ENCODE data around the gene TNFRSF19. TPM values are rescaled to one million over a fixed set of nuclear protein-coding genes. Genes with fewer than 3 reads are reported as not detected.

The TNFRSF19 gene
- total RNA-seq, 1 experiment from 2014 or later = 0.06 TPM

DNA sequence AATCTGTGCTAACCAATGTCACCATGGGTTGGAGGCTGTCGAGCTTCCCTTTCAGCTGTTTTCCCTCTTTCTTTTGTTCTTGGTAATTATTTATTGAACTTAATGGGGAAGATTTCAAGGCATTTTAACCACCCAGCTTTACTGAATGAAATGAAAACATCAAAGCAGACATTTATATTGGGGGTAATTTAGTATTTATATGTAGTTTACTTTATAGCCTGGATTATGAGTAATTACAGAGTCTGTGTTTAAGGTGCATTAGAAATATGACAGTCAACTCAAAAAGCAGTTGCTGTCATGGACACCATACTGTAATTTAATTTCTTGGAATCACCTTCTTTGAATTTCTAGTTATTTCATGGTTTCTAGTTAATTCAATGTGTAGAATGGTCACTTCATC is 42.0 kb downstream of the TNFRSF19 start:
- ChIA-PET CTCF (no interaction called here), POLR2A (ENCODE audit: low non-redundant PET) (no interaction called here)
- Histone ChIP-seq H3K27ac (ENCODE audit: low read depth, low read length, poor library complexity, severe bottlenecking) (no peak overlapping the region), H3K36me3 (ENCODE audit: insufficient read depth, low read length, poor library complexity, severe bottlenecking) (no peaks in the 10 kb centered on the region), H3K27me3 (replicated peaks; ENCODE audit: insufficient read depth, low read depth, low read length, poor library complexity) (no peaks in the 10 kb centered on the region), H3K9me3 (ENCODE audit: low read depth, low read length, poor library complexity, severe bottlenecking) (no peaks in the 10 kb centered on the region), H3K4me1 (ENCODE audit: insufficient read depth, low read length, poor library complexity, severe bottlenecking) (peaks cover 15% of the 10 kb centered on the region), H3K4me3 (ENCODE audit: low read depth, low read length, poor library complexity, severe bottlenecking) (no peak overlapping the region)
- no peak for DNase-seq (ENCODE audit: low spot score)
- intact Hi-C loops (cut with micrococcal nuclease; ENCODE audit: unreplicated experiment) = no loop called here
- BruUV-seq (replicated peaks) = no TSS peak
- TF ChIP-seq, protein P1, sequence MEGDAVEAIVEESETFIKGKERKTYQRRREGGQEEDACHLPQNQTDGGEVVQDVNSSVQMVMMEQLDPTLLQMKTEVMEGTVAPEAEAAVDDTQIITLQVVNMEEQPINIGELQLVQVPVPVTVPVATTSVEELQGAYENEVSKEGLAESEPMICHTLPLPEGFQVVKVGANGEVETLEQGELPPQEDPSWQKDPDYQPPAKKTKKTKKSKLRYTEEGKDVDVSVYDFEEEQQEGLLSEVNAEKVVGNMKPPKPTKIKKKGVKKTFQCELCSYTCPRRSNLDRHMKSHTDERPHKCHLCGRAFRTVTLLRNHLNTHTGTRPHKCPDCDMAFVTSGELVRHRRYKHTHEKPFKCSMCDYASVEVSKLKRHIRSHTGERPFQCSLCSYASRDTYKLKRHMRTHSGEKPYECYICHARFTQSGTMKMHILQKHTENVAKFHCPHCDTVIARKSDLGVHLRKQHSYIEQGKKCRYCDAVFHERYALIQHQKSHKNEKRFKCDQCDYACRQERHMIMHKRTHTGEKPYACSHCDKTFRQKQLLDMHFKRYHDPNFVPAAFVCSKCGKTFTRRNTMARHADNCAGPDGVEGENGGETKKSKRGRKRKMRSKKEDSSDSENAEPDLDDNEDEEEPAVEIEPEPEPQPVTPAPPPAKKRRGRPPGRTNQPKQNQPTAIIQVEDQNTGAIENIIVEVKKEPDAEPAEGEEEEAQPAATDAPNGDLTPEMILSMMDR (conservative IDR thresholded peaks at IDR 0.05; ENCODE audit: low read depth, low read length) = no peak
- no peak for TF ChIP-seq EZH2 (IDR thresholded peaks at IDR 0.05; ENCODE audit: borderline replicate concordance, low read depth, low read length, poor library complexity, severe bottlenecking)

DNA sequence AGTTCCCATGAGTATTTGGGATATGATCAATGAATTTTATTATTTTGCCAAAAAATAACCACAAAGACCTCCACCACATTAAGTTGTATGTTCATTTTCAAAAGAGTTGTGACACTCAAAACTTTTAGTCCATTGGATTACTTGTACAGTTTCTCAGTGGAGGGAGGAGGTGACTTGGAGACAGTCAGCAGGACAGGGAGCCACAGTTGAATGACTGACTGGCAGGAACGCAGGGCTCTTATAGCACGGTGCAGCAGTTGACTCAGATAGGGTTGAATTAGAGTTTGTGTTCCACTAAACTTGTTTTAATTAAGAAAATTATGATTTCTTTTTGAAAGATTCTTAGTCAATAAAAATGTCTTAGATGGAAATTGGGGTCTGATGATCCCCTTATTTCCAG is 42.5 kb downstream of the TNFRSF19 start:
- no peaks in the 10 kb centered on the region for H3K27me3 ChIP-seq (replicated peaks; ENCODE audit: insufficient read depth, low read depth, low read length, poor library complexity)
- no peak overlapping the region for H3K27ac ChIP-seq (ENCODE audit: low read depth, low read length, poor library complexity, severe bottlenecking)
- H3K9me3 ChIP-seq (ENCODE audit: low read depth, low read length, poor library complexity, severe bottlenecking) = no peaks in the 10 kb centered on the region
- TF ChIP-seq, protein P1 (conservative IDR thresholded peaks at IDR 0.05; ENCODE audit: low read depth, low read length) = no peak
- no peak for TF ChIP-seq EZH2 (IDR thresholded peaks at IDR 0.05; ENCODE audit: borderline replicate concordance, low read depth, low read length, poor library complexity, severe bottlenecking)
- peaks cover 15% of the 10 kb centered on the region for H3K4me1 ChIP-seq (ENCODE audit: insufficient read depth, low read length, poor library complexity, severe bottlenecking)
- no peak overlapping the region for H3K4me3 ChIP-seq (ENCODE audit: low read depth, low read length, poor library complexity, severe bottlenecking)
- no peak for DNase-seq (ENCODE audit: low spot score)
- ChIA-PET POLR2A (ENCODE audit: low non-redundant PET) (no interaction called here), CTCF (no interaction called here)
- intact Hi-C loops (cut with micrococcal nuclease; ENCODE audit: unreplicated experiment) = no loop called here
- BruUV-seq (replicated peaks) = no TSS peak
- H3K36me3 ChIP-seq (ENCODE audit: insufficient read depth, low read length, poor library complexity, severe bottlenecking) = no peaks in the 10 kb centered on the region

DNA sequence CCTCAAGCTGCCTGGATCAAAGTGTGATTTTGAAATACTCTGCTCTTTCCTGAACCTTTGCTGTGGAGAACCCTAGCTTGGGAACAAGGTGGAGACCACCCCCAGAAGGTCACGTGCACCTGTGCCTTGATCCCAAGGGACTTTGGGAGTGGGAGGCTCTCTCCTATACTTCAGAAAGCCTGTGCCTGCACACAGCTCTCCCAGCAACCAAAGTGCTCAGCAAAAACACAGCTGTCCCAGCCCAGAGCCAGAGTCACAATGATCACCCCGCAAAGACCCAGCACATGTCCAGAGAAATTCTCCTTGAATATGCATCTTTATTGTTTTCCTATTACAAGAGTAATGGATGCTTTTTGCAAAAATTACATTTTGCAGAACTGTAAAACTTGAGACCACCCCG is 43.4 kb downstream of the TNFRSF19 start:
- Histone ChIP-seq H3K27ac (ENCODE audit: low read depth, low read length, poor library complexity, severe bottlenecking) (no peak overlapping the region), H3K36me3 (ENCODE audit: insufficient read depth, low read length, poor library complexity, severe bottlenecking) (no peaks in the 10 kb centered on the region), H3K4me1 (ENCODE audit: insufficient read depth, low read length, poor library complexity, severe bottlenecking) (peaks cover 15% of the 10 kb centered on the region), H3K4me3 (ENCODE audit: low read depth, low read length, poor library complexity, severe bottlenecking) (no peak overlapping the region), H3K27me3 (replicated peaks; ENCODE audit: insufficient read depth, low read depth, low read length, poor library complexity) (no peaks in the 10 kb centered on the region), H3K9me3 (ENCODE audit: low read depth, low read length, poor library complexity, severe bottlenecking) (no peaks in the 10 kb centered on the region)
- TF ChIP-seq EZH2 (IDR thresholded peaks at IDR 0.05; ENCODE audit: borderline replicate concordance, low read depth, low read length, poor library complexity, severe bottlenecking) = no peak
- TF ChIP-seq, protein P1 (conservative IDR thresholded peaks at IDR 0.05; ENCODE audit: low read depth, low read length) = no peak
- ChIA-PET CTCF (no interaction called here), POLR2A (ENCODE audit: low non-redundant PET) (no interaction called here)
- no TSS peak for BruUV-seq (replicated peaks)
- intact Hi-C loops (cut with micrococcal nuclease; ENCODE audit: unreplicated experiment) = no loop called here
- DNase-seq (ENCODE audit: low spot score) = no peak
